Endothelial cell of umbilical vein (primary cell): Measurements from ENCODE around the gene NCKAP5. TPM values are rescaled to one million over a fixed set of nuclear protein-coding genes. Genes with fewer than 3 reads are reported as not detected.

Source experiments
- BruUV-seq: library from RNA; stranded (reverse); fragments of 400-500 nt; replicated peaks from 2 replicates; lab custom pipeline; 2021; lab: Mats Ljungman, UMichigan
- CTCF ChIA-PET: fragments of 300-600, 350-600 bp; sonication (Branson Sonifier 250); formaldehyde crosslinking; loops from one replicate; lab custom pipeline; 2021; ENCODE audit warnings: antibody characterized with exemption, inconsistent platforms; lab: Charles Lee
- POLR2A ChIA-PET: fragments of 300-600, 350-600 bp; sonication (Branson Sonifier 250); formaldehyde crosslinking; loops from one replicate; lab custom pipeline; 2021; ENCODE audit warnings: antibody characterized with exemption, inconsistent platforms; lab: Charles Lee
- DNase-seq: peaks from one replicate; pipeline ENCODE4 v3.0.0-alpha.2; 2011; ENCODE audit warnings: low read depth, low spot score
- FAIRE-seq: peaks from 2 replicates; lab custom pipeline; 2011; peaks lifted over from hg19 to GRCh38; lab: Jason Lieb, UNC
- H2AFZ ChIP-seq: 2 replicates; pipeline ENCODE4 v1.6.0; 2012; ENCODE audit warnings: low read depth, low read length, control low read depth, inconsistent platforms
- H3K27ac ChIP-seq: 2 replicates; pipeline ENCODE4 v1.5.1; 2011; ENCODE audit warnings: low read depth, mild to moderate bottlenecking, control low read depth, low read length, moderate library complexity; ENCODE audit not compliant: insufficient read depth
- H3K27me3 ChIP-seq, 2 experiments: 2 replicates each; pipeline versions ENCODE4 v1.6.0 to v1.6.1; 2011; ENCODE audit warnings: low read length in 2 of 2, mixed read lengths in 1 of 2; ENCODE audit not compliant: control insufficient read depth in 2 of 2, insufficient read depth in 2 of 2
- H3K36me3 ChIP-seq, 2 experiments: 2 replicates in 1 of 2; 3 replicates in 1 of 2; pipeline ENCODE4 v1.5.1; 2011; ENCODE audit warnings: low read length in 2 of 2, mild to moderate bottlenecking in 1 of 2, moderate library complexity in 1 of 2; ENCODE audit not compliant: control insufficient read depth in 2 of 2, insufficient read depth in 2 of 2; ENCODE audit errors: extremely low read depth in 1 of 2
- H3K4me1 ChIP-seq: 3 replicates; pipeline ENCODE4 v1.5.1; 2011; ENCODE audit warnings: mild to moderate bottlenecking, low read length; ENCODE audit not compliant: control insufficient read depth, insufficient read depth; ENCODE audit errors: extremely low read depth
- H3K4me2 ChIP-seq: 2 replicates; pipeline ENCODE4 v1.6.1; 2011; ENCODE audit warnings: low read length, control low read depth, mixed read lengths; ENCODE audit not compliant: insufficient read depth
- H3K4me3 ChIP-seq, 3 experiments: fragments of 200-600 bp in 1 of 3; sonication (generic), shearing (Covaris generic) in 1 of 3; replicated peaks in 1 of 3; 2 replicates each; pipeline ENCODE4 v1.5.1; 2011 to 2016; ENCODE audit warnings: control low read depth in 3 of 3, low read length in 3 of 3, mild to moderate bottlenecking in 2 of 3, inconsistent platforms in 1 of 3, low read depth in 1 of 3, moderate library complexity in 1 of 3; ENCODE audit not compliant: insufficient read depth in 1 of 3
- H3K79me2 ChIP-seq: 2 replicates; pipeline ENCODE4 v1.6.0; 2012; ENCODE audit warnings: low read length, inconsistent platforms; ENCODE audit not compliant: control insufficient read depth, insufficient read depth
- H3K9ac ChIP-seq: replicated peaks from 2 replicates; pipeline ENCODE3; 2011; ENCODE audit warnings: low read length, control low read depth; ENCODE audit not compliant: insufficient read depth; ENCODE audit errors: extremely low read depth
- H3K9me1 ChIP-seq: replicated peaks from 3 replicates; pipeline ENCODE4 v1.6.0; 2011; ENCODE audit warnings: mild to moderate bottlenecking, low read length; ENCODE audit not compliant: control insufficient read depth, insufficient read depth; ENCODE audit errors: extremely low read depth
- H3K9me3 ChIP-seq: replicated peaks from 2 replicates; pipeline ENCODE4 v1.5.1; 2012; ENCODE audit warnings: low read length, inconsistent platforms; ENCODE audit not compliant: control insufficient read depth, insufficient read depth
- H4K20me1 ChIP-seq: replicated peaks from 2 replicates; pipeline ENCODE3; 2011; ENCODE audit warnings: mild to moderate bottlenecking, low read length; ENCODE audit not compliant: control insufficient read depth, insufficient read depth; ENCODE audit errors: extremely low read depth
- CTCF ChIP-seq, 2 donors: IDR thresholded peaks; 1 replicate in 1 of 2; 2 replicates in 1 of 2; pipeline ENCODE4 v1.5.1; 2011; ENCODE audit warnings: low read length in 2 of 2, mild to moderate bottlenecking in 2 of 2, moderate library complexity in 2 of 2, control low read depth in 1 of 2, inconsistent platforms in 1 of 2, low read depth in 1 of 2; ENCODE audit not compliant: insufficient read depth in 1 of 2; ENCODE audit errors: extremely low read depth in 1 of 2
- EZH2 ChIP-seq: IDR thresholded peaks from 2 replicates; pipeline ENCODE4 v1.6.1; 2012; ENCODE audit warnings: borderline replicate concordance, low read depth, mild to moderate bottlenecking, moderate library complexity, low read length, inconsistent platforms; ENCODE audit not compliant: severe bottlenecking
- FOS ChIP-seq: IDR thresholded peaks from 2 replicates; pipeline ENCODE4 v1.6.1; 2011; ENCODE audit warnings: mild to moderate bottlenecking, low read length, moderate library complexity, borderline replicate concordance; ENCODE audit not compliant: insufficient read depth
- GATA2 ChIP-seq: IDR thresholded peaks from 2 replicates; pipeline ENCODE4 v1.7.0; 2011; ENCODE audit warnings: low read depth, mild to moderate bottlenecking, moderate library complexity, mixed read lengths, low read length; ENCODE audit not compliant: insufficient read length, insufficient read depth
- JUN ChIP-seq: IDR thresholded peaks from 2 replicates; pipeline ENCODE4 v1.6.1; 2011; ENCODE audit warnings: borderline replicate concordance, low read depth; ENCODE audit not compliant: insufficient read length, insufficient read depth
- MYC ChIP-seq: IDR thresholded peaks from one replicate; pipeline ENCODE4 v1.6.1; 2011; ENCODE audit warnings: mild to moderate bottlenecking, low read depth, low read length
- POLR2A ChIP-seq: IDR thresholded peaks from 2 replicates; pipeline ENCODE4 v1.6.1; 2012; ENCODE audit warnings: low read depth, mild to moderate bottlenecking, control low read depth, low read length
- POLR2AphosphoS5 ChIP-seq: IDR thresholded peaks from 2 replicates; pipeline ENCODE4 v1.6.1; 2012; ENCODE audit warnings: low read depth, mild to moderate bottlenecking, control low read depth, low read length, moderate library complexity; ENCODE audit not compliant: insufficient read depth
- dilution Hi-C: fragments of 300-500 bp; cut with MboI; formaldehyde crosslinking; loops from one replicate; pipeline ENCODE4 v1.15.0; 2019; ENCODE audit warnings: low sequenced_read_pairs; ENCODE audit not compliant: extremely low pct_ligation_motif_present
- intact Hi-C: fragments of 100-400 bp; cut with micrococcal nuclease; formaldehyde crosslinking; loops from one replicate; pipeline ENCODE4 v1.10.0; 2022
- polyA plus RNA-seq, 4 experiments: library from polyadenylated mRNA; depleted of rRNA in 3 of 4; stranded (reverse) in 3 of 4; unstranded in 1 of 4; fragments of >200 nt; gene quantifications; 2 replicates each; pipeline versions ENCODE4 v1.2.1 to v1.2.3, GENCODE V29; 2011 to 2012; ENCODE audit warnings: missing spikeins in 1 of 4
- total RNA-seq: library from RNA; stranded (reverse); gene quantifications from 2 replicates; pipeline ENCODE4 v1.2.3, GENCODE V29; 2021
- TF ChIP-seq, protein P1 (sequence below): IDR thresholded peaks from 2 replicates; pipeline ENCODE4 v1.6.1; 2011; ENCODE audit not compliant: insufficient read depth, insufficient read length

The NCKAP5 gene
- total and polyA plus RNA-seq, 2 donors (not counting 3 experiments of a cell fraction or from before 2014, with no cell fraction given): 0.47 to 3.3 TPM

- H3K4me2 ChIP-seq: no peak overlapping the region
- CTCF ChIA-PET: no interaction called here
- H3K79me2 ChIP-seq: no peaks in the 10 kb centered on the region
- intact Hi-C loops (no loop called here), dilution Hi-C loops (no loop called here)
- no TSS peak for BruUV-seq
- no peaks in the 10 kb centered on the region for H3K36me3 ChIP-seq
- FAIRE-seq (no peak), DNase-seq (no peak)
- no peaks in the 10 kb centered on the region for H4K20me1 ChIP-seq
- no peak overlapping the region for H3K27ac ChIP-seq
- no peaks in the 10 kb centered on the region for H3K9me3 ChIP-seq
- POLR2A ChIA-PET: no interaction called here
- no peak overlapping the region for H2AFZ ChIP-seq
- no peak overlapping the region for H3K4me3 ChIP-seq
- H3K4me1 ChIP-seq: no peaks in the 10 kb centered on the region
- H3K9ac ChIP-seq: no peak overlapping the region
- H3K27me3 ChIP-seq: no peaks in the 10 kb centered on the region
- H3K9me1 ChIP-seq: no peaks in the 10 kb centered on the region
- TF ChIP-seq JUN (no peak), EZH2 (no peak), CTCF (IDR thresholded peaks at IDR 0.05; ENCODE audit: extremely low read depth in 1 of 2, insufficient read depth in 1 of 2, low read depth in 1 of 2, low read length in 2 of 2) (no peak), MYC (no peak), POLR2AphosphoS5 (no peak), GATA2 (no peak), POLR2A (no peak), FOS (no peak)
- TF ChIP-seq, protein P1, sequence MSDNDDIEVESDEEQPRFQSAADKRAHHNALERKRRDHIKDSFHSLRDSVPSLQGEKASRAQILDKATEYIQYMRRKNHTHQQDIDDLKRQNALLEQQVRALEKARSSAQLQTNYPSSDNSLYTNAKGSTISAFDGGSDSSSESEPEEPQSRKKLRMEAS: no peak
Observed at GRCh38 chr2:133158442-133158841, 409.8 kb downstream of the NCKAP5 start.
